Measurements from ENCODE around the gene RNF213.

The RNF213 gene

DNA sequence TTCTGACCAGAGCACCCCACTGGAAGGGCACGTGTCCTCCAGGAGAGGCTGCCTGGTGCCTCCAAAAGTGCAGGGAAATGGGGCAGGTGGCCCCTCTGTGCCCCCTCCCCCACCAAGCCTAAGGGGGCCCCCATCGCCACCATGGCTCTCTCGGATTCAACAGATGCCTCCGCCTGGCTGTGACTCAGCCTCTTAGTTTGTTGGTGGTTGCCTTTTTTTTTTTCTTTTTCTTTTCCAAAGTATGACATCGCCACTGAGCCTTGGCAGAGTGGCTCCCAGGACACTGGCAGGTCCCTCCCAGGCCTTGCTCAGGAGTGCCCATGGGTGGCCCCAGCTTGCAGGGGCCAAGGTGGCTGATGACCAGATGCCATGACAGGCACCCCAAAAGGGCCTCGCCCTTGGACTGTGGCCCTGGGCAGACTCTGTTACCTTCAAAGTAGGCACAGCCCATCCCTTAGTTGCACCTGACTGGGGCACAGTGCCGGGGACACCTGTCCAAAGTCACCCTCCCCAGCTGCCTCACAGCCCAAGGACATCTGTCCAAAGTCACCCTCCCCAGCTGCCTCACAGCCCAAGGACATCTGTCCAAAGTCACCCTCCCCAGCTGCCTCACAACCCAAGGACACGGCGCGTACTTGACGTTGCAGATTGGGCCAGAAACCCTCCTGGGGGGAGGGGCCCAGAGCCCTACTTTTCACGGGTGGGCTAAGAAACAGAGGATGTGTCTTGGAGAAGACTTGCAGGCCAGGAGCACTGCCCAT lies 186.2 kb downstream of the RNF213 start:
- no peak overlapping the region for H3K27ac ChIP-seq
- no peak for TF ChIP-seq CTCF (conservative IDR thresholded peaks at IDR 0.05)

GRCh38 chr17:80447790-80448189 lies 187.1 kb downstream of the RNF213 start:
- H3K27ac ChIP-seq, result no peak overlapping the region
- no peak for TF ChIP-seq CTCF (conservative IDR thresholded peaks at IDR 0.05)

Measured in VCaP (cell line).